Liver (tissue), 9 donors: Measurements from ENCODE around the gene CDHR2. TPM values are rescaled to one million over a fixed set of nuclear protein-coding genes. Genes with fewer than 3 reads are reported as not detected.

ENCODE experiments used
- DNase-seq: peaks from one replicate; pipeline ENCODE4 v3.0.0-alpha.2; 2017; ENCODE audit warnings: low spot score
- H3K27ac ChIP-seq, 2 donors: one replicate each; pipeline ENCODE4 v1.7.0; 2013; ENCODE audit warnings: inconsistent platforms in 2 of 2, low read length in 2 of 2, control low read depth in 1 of 2, low read depth in 1 of 2, mild to moderate bottlenecking in 1 of 2
- H3K27me3 ChIP-seq, 4 donors: one replicate each; pipeline versions ENCODE4 v1.6.1 to v1.7.0; 2013; ENCODE audit warnings: low read length in 3 of 4, inconsistent platforms in 1 of 4, mild to moderate bottlenecking in 1 of 4, moderate library complexity in 1 of 4; ENCODE audit not compliant: control insufficient read depth in 4 of 4, insufficient read depth in 4 of 4
- H3K36me3 ChIP-seq, 4 donors: one replicate each; pipeline versions ENCODE4 v1.6.1 to v1.7.0; 2013; ENCODE audit warnings: low read length in 3 of 4, mild to moderate bottlenecking in 3 of 4, low read depth in 1 of 4, moderate library complexity in 1 of 4; ENCODE audit not compliant: control insufficient read depth in 4 of 4, insufficient read depth in 3 of 4
- H3K4me1 ChIP-seq, 4 donors: one replicate each; pipeline versions ENCODE4 v1.6.1 to v1.7.0; 2013; ENCODE audit warnings: low read length in 3 of 4, mild to moderate bottlenecking in 3 of 4, moderate library complexity in 1 of 4; ENCODE audit not compliant: control insufficient read depth in 4 of 4, insufficient read depth in 4 of 4
- H3K4me3 ChIP-seq, 3 donors: one replicate each; pipeline versions ENCODE4 v1.6.1 to v1.7.0; 2013; ENCODE audit warnings: low read length in 3 of 3, control low read depth in 1 of 3, low read depth in 1 of 3, mild to moderate bottlenecking in 1 of 3
- H3K9ac ChIP-seq, 2 donors: one replicate each; pipeline ENCODE4 v1.7.0; 2013; ENCODE audit warnings: low read length in 2 of 2, mild to moderate bottlenecking in 2 of 2, moderate library complexity in 2 of 2, control low read depth in 1 of 2, low read depth in 1 of 2
- H3K9me3 ChIP-seq, 4 donors: one replicate each; pipeline versions ENCODE4 v1.6.1 to v1.7.0; 2013; ENCODE audit warnings: low read length in 3 of 4; ENCODE audit not compliant: control insufficient read depth in 4 of 4
- ATF3 ChIP-seq: IDR thresholded peaks from 2 replicates; pipeline ENCODE4 v1.6.1; 2016; ENCODE audit warnings: antibody characterized with exemption
- EGR1 ChIP-seq, 2 donors: IDR thresholded peaks; 2 replicates each; pipeline ENCODE4 v1.6.1; 2016 to 2018; ENCODE audit warnings: antibody characterized with exemption in 2 of 2, low read depth in 2 of 2
- FOXA1 ChIP-seq: IDR thresholded peaks from 2 replicates; pipeline ENCODE4 v1.6.1; 2016; ENCODE audit warnings: antibody characterized with exemption
- FOXA2 ChIP-seq: IDR thresholded peaks from 2 replicates; pipeline ENCODE4 v1.6.1; 2016; ENCODE audit warnings: antibody characterized with exemption
- GABPA ChIP-seq, 2 donors: IDR thresholded peaks in 1 of 2; conservative IDR thresholded peaks in 1 of 2; 2 replicates each; pipeline ENCODE4 v1.6.1; 2016; ENCODE audit warnings: antibody characterized with exemption in 2 of 2, mild to moderate bottlenecking in 1 of 2, moderate library complexity in 1 of 2
- HNF4A ChIP-seq, 2 donors: conservative IDR thresholded peaks; 2 replicates each; pipeline ENCODE4 v1.6.1; 2016; ENCODE audit warnings: antibody characterized with exemption in 2 of 2, mild to moderate bottlenecking in 2 of 2
- HNF4G ChIP-seq: IDR thresholded peaks from 2 replicates; pipeline ENCODE4 v1.6.1; 2016; ENCODE audit warnings: antibody characterized with exemption
- JUND ChIP-seq, 2 donors: IDR thresholded peaks; 2 replicates each; pipeline ENCODE4 v1.6.1; 2016; ENCODE audit warnings: antibody characterized with exemption in 2 of 2
- MAX ChIP-seq: IDR thresholded peaks from 2 replicates; pipeline ENCODE4 v1.6.1; 2016; ENCODE audit warnings: antibody characterized with exemption
- NR2F2 ChIP-seq: IDR thresholded peaks from 2 replicates; pipeline ENCODE4 v1.6.1; 2016; ENCODE audit warnings: antibody characterized with exemption
- RAD21 ChIP-seq, 2 donors: IDR thresholded peaks; 2 replicates each; pipeline ENCODE4 v1.6.1; 2016; ENCODE audit warnings: antibody characterized with exemption in 2 of 2, mild to moderate bottlenecking in 2 of 2
- REST ChIP-seq: IDR thresholded peaks from 2 replicates; pipeline ENCODE4 v1.6.1; 2016; ENCODE audit warnings: antibody characterized with exemption, mild to moderate bottlenecking
- RXRA ChIP-seq, 2 donors: IDR thresholded peaks; 2 replicates each; pipeline ENCODE4 v1.6.1; 2017 to 2018; ENCODE audit warnings: antibody characterized with exemption in 2 of 2, mild to moderate bottlenecking in 1 of 2
- SP1 ChIP-seq: IDR thresholded peaks from 2 replicates; pipeline ENCODE4 v1.6.1; 2018; ENCODE audit warnings: antibody characterized with exemption, mild to moderate bottlenecking
- TAF1 ChIP-seq: conservative IDR thresholded peaks from 2 replicates; pipeline ENCODE4 v1.6.1; 2016; ENCODE audit warnings: antibody characterized with exemption, mild to moderate bottlenecking
- YY1 ChIP-seq: IDR thresholded peaks from 2 replicates; pipeline ENCODE4 v1.6.1; 2016; ENCODE audit warnings: antibody characterized with exemption, mild to moderate bottlenecking
- ZBTB33 ChIP-seq: IDR thresholded peaks from 2 replicates; pipeline ENCODE4 v1.6.1; 2016; ENCODE audit warnings: antibody characterized with exemption
- WGBS: extraction: QIAGEN DNeasy Blood & Tissue Kit; methylation state at CpG from one replicate; pipeline ENCODE4 v1.1.7; 2013; 5-methylcytosine and 5-hydroxymethylcytosine counted together
- polyA plus RNA-seq, 2 donors: library from polyadenylated mRNA; stranded (reverse) in 1 of 2; unstranded in 1 of 2; fragments of 200-250 nt in 1 of 2; fragments of >200 nt in 1 of 2; fragmentation: Nextera tagmentation in 1 of 2; extraction: Ambion mirVana in 1 of 2; gene quantifications; one replicate each; pipeline versions ENCODE4 v1.2.1 to v1.2.3, GENCODE V29; 2013 to 2015
- total RNA-seq, 2 donors: library from RNA; depleted of rRNA; stranded (reverse); fragments of >200 nt; gene quantifications; one replicate each; pipeline ENCODE4 v1.2.3, GENCODE V29; 2014
- donor health status: healthy.
- donor health status: healthy.
- donor health status: healthy.
- donor health status: healthy.
- donor health status: healthy.

CDHR2 gene
- total and polyA plus RNA-seq, 4 donors = 8.8 to 23.8 (median 16.6) TPM

GRCh38 chr5:176528301-176528700, 20.8 kb upstream of the CDHR2 start:
- WGBS = 92% methylated on average over 11 of the region's 11 CpGs
- Histone ChIP-seq H3K36me3 (peaks cover 0 to 42% (median 25%) of the 10 kb centered on the region in 4 donors), H3K4me1 (peaks cover 2 to 10% (median 7%) of the 10 kb centered on the region in 4 donors), H3K9me3 (no peaks in the 10 kb centered on the region), H3K9ac (no peak overlapping the region), H3K4me3 (no peak overlapping the region), H3K27me3 (no peaks in the 10 kb centered on the region), H3K27ac (no peak overlapping the region)
- TF ChIP-seq HNF4A (conservative IDR thresholded peaks at IDR 0.05) (no peak), NR2F2 (no peak), JUND (IDR thresholded peaks at IDR 0.05) (no peak), HNF4G (no peak), EGR1 (IDR thresholded peaks at IDR 0.05; ENCODE audit: low read depth in 2 of 2) (no peak), RXRA (IDR thresholded peaks at IDR 0.05) (no peak), SP1 (no peak), GABPA (IDR thresholded peaks at IDR 0.05 in 1 of 2, conservative IDR thresholded peaks at IDR 0.05 in 1 of 2) (no peak), MAX (no peak)
- DNase-seq = no peak

GRCh38 chr5:176528761-176529115, 20.4 kb upstream of the CDHR2 start:
- no peak for TF ChIP-seq TAF1
- TF ChIP-seq RAD21 (IDR thresholded peaks at IDR 0.05) = no peak
- no peak for TF ChIP-seq HNF4G
- no peaks in the 10 kb centered on the region for H3K9me3 ChIP-seq
- no peak overlapping the region for H3K27ac ChIP-seq
- no peak for DNase-seq
- H3K27me3 ChIP-seq = no peaks in the 10 kb centered on the region
- peaks cover 0 to 42% (median 25%) of the 10 kb centered on the region in 4 donors for H3K36me3 ChIP-seq
- H3K4me1 ChIP-seq = peaks cover 2 to 14% (median 11%) of the 10 kb centered on the region in 4 donors
- no peak overlapping the region for H3K4me3 ChIP-seq
- 93% methylated on average over 17 of the region's 17 CpGs for WGBS
- H3K9ac ChIP-seq = no peak overlapping the region

- 96% methylated on average over 26 of the region's 26 CpGs for WGBS
- Histone ChIP-seq H3K36me3 (peaks cover 0 to 42% (median 25%) of the 10 kb centered on the region in 4 donors), H3K4me1 (peaks cover 2 to 19% (median 16%) of the 10 kb centered on the region in 4 donors), H3K27me3 (no peaks in the 10 kb centered on the region), H3K9me3 (no peaks in the 10 kb centered on the region), H3K4me3 (no peak overlapping the region), H3K9ac (no peak overlapping the region), H3K27ac (no peak overlapping the region)
- no peak for DNase-seq
- TF ChIP-seq ZBTB33 (no peak), EGR1 (IDR thresholded peaks at IDR 0.05; ENCODE audit: low read depth in 2 of 2) (no peak), REST (no peak), ATF3 (no peak), NR2F2 (no peak), FOXA1 (no peak), HNF4A (conservative IDR thresholded peaks at IDR 0.05) (no peak), YY1 (no peak), RXRA (IDR thresholded peaks at IDR 0.05) (no peak), JUND (IDR thresholded peaks at IDR 0.05) (no peak), GABPA (IDR thresholded peaks at IDR 0.05 in 1 of 2, conservative IDR thresholded peaks at IDR 0.05 in 1 of 2) (no peak), FOXA2 (no peak), TAF1 (no peak), HNF4G (no peak)
Observed at GRCh38 chr5:176529116-176529740, 19.9 kb upstream of the CDHR2 start.
